Measurements from ENCODE around the gene TKT.

DNA sequence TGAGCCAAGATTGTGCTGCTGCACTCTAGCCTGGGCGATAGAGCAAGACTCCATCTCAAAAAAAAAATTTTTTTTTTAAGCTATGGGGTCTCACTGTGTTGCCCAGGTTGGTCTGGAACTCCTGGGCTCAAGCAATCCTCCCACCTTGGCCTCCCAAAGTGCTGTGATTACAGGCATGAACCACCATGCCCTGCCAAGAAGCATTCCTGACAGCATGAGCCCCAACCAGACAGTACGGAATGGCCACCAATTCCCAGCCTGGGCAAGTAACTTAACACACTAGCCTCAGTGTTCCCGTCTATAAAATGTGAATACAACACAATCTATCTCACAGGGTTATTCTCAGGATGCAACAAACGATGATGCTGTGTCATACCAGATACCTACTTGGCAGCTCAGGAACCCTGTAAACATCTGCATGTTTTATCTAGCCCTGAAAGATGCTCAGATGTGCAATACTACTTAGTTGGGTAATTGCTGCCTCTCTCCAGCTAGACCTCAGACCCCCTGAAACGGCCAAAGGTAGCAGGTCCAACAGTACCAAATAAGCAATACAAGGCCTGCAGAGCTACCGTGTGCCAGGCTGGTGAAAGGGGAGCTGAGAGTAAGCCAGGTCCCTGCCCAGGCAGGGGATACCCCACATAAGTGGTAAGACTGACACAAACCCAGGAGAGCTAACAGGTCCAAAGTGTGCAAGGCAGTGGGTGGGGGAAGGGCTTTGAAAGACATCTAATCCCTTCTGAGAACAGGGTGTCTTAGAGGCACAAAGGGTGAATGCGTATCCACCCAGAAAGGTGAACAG is 1.9 kb downstream of the TKT start:
- TF ChIP-seq MEIS2 (CRISPR knock-in tag; IDR thresholded peaks at IDR 0.05) (no peak), TAF1 (CRISPR knock-in tag; IDR thresholded peaks at IDR 0.05) (no peak), ZNF354B (CRISPR knock-in tag; IDR thresholded peaks at IDR 0.05) (no peak), PRDM10 (CRISPR knock-in tag; IDR thresholded peaks at IDR 0.05; ENCODE audit: low read depth) (no peak), ZNF138 (CRISPR knock-in tag; IDR thresholded peaks at IDR 0.05; ENCODE audit: low read depth) (no peak)
- TF ChIP-seq, protein P1, sequence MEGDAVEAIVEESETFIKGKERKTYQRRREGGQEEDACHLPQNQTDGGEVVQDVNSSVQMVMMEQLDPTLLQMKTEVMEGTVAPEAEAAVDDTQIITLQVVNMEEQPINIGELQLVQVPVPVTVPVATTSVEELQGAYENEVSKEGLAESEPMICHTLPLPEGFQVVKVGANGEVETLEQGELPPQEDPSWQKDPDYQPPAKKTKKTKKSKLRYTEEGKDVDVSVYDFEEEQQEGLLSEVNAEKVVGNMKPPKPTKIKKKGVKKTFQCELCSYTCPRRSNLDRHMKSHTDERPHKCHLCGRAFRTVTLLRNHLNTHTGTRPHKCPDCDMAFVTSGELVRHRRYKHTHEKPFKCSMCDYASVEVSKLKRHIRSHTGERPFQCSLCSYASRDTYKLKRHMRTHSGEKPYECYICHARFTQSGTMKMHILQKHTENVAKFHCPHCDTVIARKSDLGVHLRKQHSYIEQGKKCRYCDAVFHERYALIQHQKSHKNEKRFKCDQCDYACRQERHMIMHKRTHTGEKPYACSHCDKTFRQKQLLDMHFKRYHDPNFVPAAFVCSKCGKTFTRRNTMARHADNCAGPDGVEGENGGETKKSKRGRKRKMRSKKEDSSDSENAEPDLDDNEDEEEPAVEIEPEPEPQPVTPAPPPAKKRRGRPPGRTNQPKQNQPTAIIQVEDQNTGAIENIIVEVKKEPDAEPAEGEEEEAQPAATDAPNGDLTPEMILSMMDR (CRISPR knock-in tag; IDR thresholded peaks at IDR 0.05) = no peak
- TF ChIP-seq, protein P2, sequence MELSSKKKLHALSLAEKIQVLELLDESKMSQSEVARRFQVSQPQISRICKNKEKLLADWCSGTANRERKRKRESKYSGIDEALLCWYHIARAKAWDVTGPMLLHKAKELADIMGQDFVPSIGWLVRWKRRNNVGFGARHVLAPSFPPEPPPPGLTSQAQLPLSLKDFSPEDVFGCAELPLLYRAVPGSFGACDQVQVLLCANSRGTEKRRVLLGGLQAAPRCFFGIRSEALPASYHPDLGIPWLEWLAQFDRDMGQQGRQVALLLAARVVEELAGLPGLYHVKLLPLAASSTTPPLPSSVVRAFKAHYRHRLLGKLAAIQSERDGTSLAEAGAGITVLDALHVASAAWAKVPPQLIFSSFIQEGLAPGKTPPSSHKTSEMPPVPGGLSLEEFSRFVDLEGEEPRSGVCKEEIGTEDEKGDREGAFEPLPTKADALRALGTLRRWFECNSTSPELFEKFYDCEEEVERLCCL (CRISPR knock-in tag; IDR thresholded peaks at IDR 0.05; ENCODE audit: borderline replicate concordance) = no peak
